Activated CD8-positive, alpha-beta memory T cell treated with anti-CD3 and anti-CD28 coated beads for 1 hour (primary cell): Measurements from ENCODE around the gene FAM83G.

Source experiments
- DNase-seq, 2 donors: peaks; one replicate each; pipeline ENCODE4 v3.0.0-alpha.2; 2020; ENCODE audit warnings: low read depth in 1 of 2; ENCODE audit errors: extremely low read depth in 1 of 2

The FAM83G gene

DNA sequence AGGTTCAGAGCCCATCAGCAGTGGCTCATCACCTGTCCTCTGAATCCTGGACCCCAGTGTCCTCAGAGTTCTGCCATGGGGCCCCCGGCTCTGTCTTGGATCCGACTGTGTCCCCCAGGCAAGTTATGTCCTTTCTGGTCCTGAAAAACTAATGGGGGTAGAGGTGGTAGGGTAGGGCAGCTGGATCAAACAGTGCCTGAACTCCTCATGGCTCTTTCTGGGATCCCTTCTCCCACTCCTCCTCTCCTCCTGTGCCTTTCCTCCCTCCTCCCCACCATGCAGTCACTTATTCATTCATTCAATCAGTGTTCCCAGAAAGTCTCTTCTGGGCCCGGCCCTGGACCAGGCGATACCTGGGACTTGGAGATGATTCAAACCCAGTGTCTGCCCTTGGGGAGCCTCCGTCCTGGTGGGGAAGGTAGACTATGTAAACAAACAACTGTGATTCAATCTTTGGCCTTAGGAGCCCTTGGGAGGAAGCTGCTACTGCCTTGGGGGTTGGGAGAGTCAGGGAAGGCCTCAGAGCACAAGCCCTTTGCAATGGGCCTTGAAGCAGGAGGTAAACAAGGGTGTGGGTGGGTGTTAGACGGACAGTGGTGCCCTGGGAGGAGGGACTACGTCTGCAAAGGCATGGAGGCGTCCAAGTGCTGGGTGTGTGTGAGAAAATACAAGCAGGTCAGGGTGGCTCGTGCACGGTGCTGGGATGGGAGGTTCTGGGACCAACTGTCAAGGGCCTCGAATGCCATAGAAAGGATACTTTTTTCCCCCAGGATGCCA is 6.4 kb upstream of the FAM83G start:
- DNase-seq, result no peak

- DNase-seq, result no peak
Measured at GRCh38 chr17:19009970-19010369, 5.4 kb upstream of the FAM83G start.

GRCh38 chr17:19006698-19007097 is 2.1 kb upstream of the FAM83G start:
- no peak for DNase-seq

DNA sequence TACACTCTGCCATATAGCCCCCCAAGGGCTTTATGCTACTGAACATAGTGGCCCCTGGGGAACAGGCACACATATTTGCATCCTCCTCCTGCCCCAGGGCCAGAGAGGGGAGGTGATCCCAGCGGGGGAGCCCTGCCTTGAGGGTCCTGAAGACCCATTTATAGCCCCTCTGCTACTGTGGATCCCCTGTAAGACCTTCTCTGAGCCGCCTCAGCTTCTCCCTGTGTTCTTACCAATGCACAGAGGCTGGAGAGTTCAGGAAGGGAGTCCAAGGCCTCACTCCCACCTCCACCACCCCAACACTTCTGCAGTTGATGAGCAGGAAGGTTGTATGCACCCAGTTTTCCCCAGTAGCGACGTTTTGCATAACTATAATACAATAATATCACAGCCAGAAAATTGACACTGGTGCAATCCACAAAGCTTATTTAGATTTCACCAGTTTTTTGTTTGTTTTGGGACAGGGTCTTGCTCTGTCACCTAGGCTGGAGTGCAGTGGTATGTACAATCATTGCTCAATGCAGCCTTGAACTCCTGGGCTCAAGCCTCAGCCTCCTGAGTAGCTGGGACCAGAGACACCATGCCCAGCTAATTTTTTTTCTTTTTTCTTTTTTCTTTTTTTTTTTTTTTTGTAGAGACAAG is 1.3 kb upstream of the FAM83G start:
- no peak for DNase-seq

GRCh38 chr17:19005137-19005773 is 691 bp upstream of the FAM83G start:
- no peak for DNase-seq

DNA sequence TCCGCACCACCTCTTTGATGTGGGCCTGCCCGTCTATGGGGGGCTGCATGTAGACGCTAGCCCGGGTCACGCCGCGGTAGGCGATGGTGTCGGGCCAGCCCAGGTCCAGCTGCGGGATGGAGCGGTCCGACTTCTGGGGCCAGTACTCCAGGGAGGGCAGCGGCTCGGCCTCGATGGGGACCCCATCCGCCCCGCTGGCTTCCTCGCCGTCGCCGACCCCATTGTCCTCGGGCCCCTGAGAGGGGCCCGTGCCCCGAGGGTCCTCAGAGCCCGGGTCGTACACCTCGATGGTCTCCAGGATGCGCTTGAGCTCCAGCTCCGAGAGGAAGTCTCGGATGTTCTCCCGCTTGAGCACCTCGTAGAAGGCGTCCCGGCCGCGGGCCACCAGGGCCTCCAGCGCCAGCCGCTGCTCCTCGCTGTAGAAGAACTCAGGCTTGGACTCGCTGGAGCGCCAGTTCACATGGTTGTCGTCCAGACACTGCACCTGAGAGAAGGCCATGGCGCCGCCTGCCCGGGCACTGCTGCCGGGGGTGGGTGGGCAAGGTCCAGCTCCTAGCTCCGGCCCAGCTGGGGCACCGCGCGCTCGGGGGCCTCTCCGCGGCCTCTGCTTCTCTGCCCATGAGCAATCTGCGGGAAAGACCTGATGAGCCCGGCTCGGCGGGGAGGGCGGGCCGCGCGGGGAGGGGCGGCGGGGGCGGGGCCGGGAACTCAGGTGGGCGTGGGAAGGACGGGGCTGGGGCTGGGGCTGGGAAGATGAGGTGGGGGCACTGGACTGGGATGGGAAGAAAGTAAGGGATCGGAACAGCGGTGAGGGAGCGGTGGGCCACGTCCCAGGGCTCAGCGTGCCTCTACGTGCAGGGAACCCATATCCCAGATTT is 782 bp downstream of the FAM83G start:
- DNase-seq, result peak in 1 of 2 donors; percentile 30

DNA sequence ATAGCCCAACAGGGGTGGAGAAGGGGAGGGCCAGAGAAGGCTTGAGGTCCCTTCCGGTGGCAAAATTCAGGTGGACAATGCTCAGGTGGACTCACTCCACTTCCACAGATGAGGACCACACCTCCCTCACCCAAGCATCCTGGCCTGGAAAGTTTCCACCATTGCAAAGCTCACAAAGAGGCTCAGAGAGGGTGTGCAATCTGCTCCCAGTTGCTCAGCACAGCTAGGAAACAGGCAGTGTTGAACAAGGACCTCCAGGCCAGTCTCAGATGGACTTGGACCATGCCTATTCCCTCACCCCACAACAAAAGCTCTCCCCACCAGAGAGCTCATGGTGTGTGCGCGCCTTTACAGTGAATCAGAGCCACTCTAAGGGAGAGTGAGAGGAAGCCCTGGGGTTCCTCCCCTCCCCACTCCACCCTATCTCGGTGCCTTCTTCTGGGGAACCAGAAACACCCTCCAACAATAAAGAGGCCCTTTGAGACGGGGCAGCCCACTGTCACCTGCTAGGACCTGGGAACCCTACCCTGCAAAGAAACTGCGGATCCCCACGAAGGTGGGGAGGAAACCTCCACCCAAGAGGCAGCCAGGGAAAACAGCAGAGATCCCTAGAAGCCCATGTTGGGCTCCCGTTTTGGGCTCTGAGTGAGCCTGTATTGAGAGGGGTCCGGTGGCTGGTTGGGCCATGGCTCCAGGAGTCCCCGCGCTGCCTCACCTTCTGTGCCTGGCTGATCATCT is 1.6 kb downstream of the FAM83G start:
- no peak for DNase-seq

DNA sequence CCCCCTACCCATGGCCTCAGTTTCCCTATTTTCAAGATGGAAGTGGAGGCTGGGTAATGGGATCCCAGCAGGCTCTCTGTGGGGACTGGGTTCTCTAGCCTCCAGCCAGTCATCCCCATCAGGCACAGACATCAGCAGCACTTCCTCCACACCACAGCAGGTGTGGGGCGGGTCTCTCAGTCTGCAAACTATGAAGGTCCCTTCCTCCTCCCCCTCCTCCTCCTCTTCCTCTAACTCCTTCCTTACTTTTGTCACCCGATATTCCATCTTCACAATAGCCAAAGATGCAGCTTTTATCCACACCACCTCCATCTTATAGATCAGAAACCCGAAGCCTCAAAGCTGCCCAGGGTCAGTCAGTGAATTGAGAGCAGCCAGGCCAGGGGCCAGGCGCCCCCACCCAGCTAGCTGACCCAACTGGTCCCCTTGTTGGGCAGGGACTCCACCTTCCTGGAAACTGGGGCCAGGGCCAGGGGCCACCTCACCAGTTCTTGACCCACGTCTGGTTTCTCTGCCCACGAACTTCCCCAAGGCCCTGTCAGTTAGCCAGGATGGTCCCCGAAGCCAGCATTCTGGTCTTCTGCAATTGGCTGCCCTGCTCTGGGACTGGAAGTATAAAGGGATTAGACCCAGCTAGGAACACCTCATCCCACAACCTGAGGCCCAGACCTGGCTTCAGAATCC is 2.5 kb downstream of the FAM83G start:
- DNase-seq, result no peak

GRCh38 chr17:19000531-19001325 is 3.8 kb downstream of the FAM83G start:
- DNase-seq, result no peak

GRCh38 chr17:18999911-19000310 is 4.7 kb downstream of the FAM83G start:
- DNase-seq, result no peak

GRCh38 chr17:18999394-18999793 is 5.2 kb downstream of the FAM83G start:
- DNase-seq, result no peak

- DNase-seq, result no peak
Measured at GRCh38 chr17:18997650-18998196, 6.8 kb downstream of the FAM83G start.

DNA sequence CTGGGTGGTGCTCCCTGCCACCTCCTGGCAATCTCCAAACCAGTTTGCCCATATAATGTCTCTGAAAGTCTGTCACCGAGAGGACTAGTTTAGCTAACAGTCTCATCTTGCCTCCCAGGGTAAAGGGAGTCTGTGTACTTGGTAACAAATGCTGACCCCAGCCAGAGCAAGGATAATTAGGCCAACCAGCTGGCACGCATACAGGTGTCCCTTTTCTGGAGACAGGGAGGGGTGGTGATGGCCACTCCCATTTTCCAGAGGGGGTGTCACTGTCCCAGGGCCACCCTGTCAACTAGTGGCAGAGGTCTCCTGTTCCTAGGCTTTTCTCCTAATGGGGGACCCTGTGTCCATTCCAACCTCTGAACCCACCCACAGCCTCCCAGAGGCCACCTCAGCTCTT is 8.1 kb downstream of the FAM83G start:
- DNase-seq, result no peak

- DNase-seq, result no peak
Measured at GRCh38 chr17:18995220-18995619, 9.3 kb downstream of the FAM83G start.

GRCh38 chr17:18994631-18995030 is 9.9 kb downstream of the FAM83G start:
- DNase-seq, result no peak

DNA sequence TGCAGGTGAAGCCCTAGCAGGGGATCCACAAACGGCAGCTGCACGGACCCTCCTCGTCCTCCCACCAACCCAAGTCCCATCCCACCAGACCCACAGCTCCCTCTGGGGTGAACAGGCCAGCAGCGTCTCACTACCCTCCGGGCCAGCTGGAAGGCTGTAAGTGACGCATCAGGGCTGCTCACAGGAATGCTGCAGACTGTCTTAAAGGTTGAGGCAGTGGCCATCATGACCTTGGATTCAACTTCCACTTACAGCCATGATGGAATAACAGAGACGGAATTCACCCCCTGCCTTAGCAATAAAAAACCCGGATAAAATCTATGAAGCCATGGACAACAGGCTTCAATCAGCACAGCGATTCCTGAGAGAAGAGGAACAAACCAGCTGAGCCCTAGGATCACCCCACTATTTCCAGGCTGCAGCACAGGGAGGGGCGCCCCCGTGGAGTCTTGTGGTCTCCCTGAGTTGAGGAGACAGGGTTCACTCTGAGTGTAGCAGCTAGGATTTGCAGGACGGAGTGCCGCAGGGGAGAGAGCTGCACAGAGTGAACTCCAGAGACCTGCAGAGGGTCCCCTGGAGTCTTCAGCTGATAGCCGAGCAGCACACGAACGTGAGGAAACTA is 10.5 kb downstream of the FAM83G start:
- DNase-seq, result no peak

- DNase-seq, result peak; percentile 9 to 14
Measured at GRCh38 chr17:18992454-18993130, 12.0 kb downstream of the FAM83G start.
